Left lung (tissue), 10 donors: ENCODE measurements around the gene KLHL35. TPM values are rescaled to one million over a fixed set of nuclear protein-coding genes. Genes with fewer than 3 reads are reported as not detected.

ENCODE experiments used
- ATAC-seq: fragments of 200-7000 bp; cut with Tn5 transposase; one replicate; pipeline ENCODE4 v1.9.1; 2020; ENCODE audit warnings: moderate library complexity
- DNase-seq, 4 donors: peaks; one replicate each; pipeline ENCODE4 v3.0.0-alpha.2; 2013 to 2020
- H3K27ac ChIP-seq, 2 donors: fragments of 200-600 bp; sonication (generic) in 1 of 2; one replicate each; pipeline versions ENCODE4 v1.5.0 to v1.8.0; 2020 to 2021
- H3K27me3 ChIP-seq, 2 donors: fragments of 200-600 bp; sonication (generic) in 1 of 2; one replicate each; pipeline versions ENCODE4 v1.5.0 to v1.8.0; 2020 to 2021
- H3K36me3 ChIP-seq, 2 donors: fragments of 200-600 bp; sonication (generic) in 1 of 2; one replicate each; pipeline versions ENCODE4 v1.5.0 to v1.8.0; 2020 to 2021
- H3K4me1 ChIP-seq, 2 donors: fragments of 200-600 bp; one replicate each; pipeline ENCODE4 v1.8.0; 2021
- H3K4me3 ChIP-seq, 2 donors: fragments of 200-600 bp; sonication (generic) in 1 of 2; one replicate each; pipeline versions ENCODE4 v1.5.0 to v1.8.0; 2020 to 2021; ENCODE audit warnings: mild to moderate bottlenecking in 1 of 2
- H3K9me3 ChIP-seq, 2 donors: fragments of 200-600 bp; sonication (generic) in 1 of 2; one replicate each; pipeline versions ENCODE4 v1.5.0 to v1.8.0; 2020 to 2021
- intact Hi-C, 2 donors: fragments of 100-400 bp; cut with DNase I; formaldehyde crosslinking; loops; one replicate each; pipeline versions ENCODE4 v1.11.2 to v1.14.2; 2022
- polyA plus RNA-seq, 6 donors: library from polyadenylated mRNA; unstranded; fragments of 120-200 nt; gene quantifications; one replicate each; pipeline ENCODE4 v1.2.1, GENCODE V29; 2013; ENCODE audit not compliant: insufficient read length in 6 of 6
- total RNA-seq, 2 donors: library from RNA; stranded (reverse); fragmentation: NEBNext Ultra II Directional; extraction: Animal tissue kit (Norgen Biotek cat#: 25700); gene quantifications; one replicate each; pipeline ENCODE4 v1.2.1, GENCODE V29; 2021
- TF ChIP-seq, protein P1 (sequence below), 2 donors: fragments of 200-600 bp; sonication (generic) in 1 of 2; IDR thresholded peaks; one replicate each; pipeline versions ENCODE4 v1.5.0 to v1.8.0; 2021; ENCODE audit warnings: antibody characterized with exemption in 2 of 2
- donor health status: DM: no; HTN: yes; CAD: no.
- donor health status: DM: no; HTN: no; CAD: no.

The KLHL35 gene
- total and polyA plus RNA-seq, 8 donors, result 1.1 to 2.1 (median 1.3) TPM

- H3K4me3 ChIP-seq, result no peak overlapping the region
- ATAC-seq, result no peak
- intact Hi-C loops, result no loop called here
- H3K27ac ChIP-seq, result no peak overlapping the region
- no peaks in the 10 kb centered on the region for H3K4me1 ChIP-seq
- TF ChIP-seq, protein P1, sequence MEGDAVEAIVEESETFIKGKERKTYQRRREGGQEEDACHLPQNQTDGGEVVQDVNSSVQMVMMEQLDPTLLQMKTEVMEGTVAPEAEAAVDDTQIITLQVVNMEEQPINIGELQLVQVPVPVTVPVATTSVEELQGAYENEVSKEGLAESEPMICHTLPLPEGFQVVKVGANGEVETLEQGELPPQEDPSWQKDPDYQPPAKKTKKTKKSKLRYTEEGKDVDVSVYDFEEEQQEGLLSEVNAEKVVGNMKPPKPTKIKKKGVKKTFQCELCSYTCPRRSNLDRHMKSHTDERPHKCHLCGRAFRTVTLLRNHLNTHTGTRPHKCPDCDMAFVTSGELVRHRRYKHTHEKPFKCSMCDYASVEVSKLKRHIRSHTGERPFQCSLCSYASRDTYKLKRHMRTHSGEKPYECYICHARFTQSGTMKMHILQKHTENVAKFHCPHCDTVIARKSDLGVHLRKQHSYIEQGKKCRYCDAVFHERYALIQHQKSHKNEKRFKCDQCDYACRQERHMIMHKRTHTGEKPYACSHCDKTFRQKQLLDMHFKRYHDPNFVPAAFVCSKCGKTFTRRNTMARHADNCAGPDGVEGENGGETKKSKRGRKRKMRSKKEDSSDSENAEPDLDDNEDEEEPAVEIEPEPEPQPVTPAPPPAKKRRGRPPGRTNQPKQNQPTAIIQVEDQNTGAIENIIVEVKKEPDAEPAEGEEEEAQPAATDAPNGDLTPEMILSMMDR (IDR thresholded peaks at IDR 0.05), result no peak
- peaks cover 0 to 20% of the 10 kb centered on the region in 2 donors for H3K27me3 ChIP-seq
- H3K9me3 ChIP-seq, result peaks cover 0 to 1% of the 10 kb centered on the region in 2 donors
- no peak for DNase-seq
- peaks cover 0 to 14% of the 10 kb centered on the region in 2 donors for H3K36me3 ChIP-seq
Measured at GRCh38 chr11:75424396-75424795, 8.6 kb downstream of the KLHL35 start.

DNA sequence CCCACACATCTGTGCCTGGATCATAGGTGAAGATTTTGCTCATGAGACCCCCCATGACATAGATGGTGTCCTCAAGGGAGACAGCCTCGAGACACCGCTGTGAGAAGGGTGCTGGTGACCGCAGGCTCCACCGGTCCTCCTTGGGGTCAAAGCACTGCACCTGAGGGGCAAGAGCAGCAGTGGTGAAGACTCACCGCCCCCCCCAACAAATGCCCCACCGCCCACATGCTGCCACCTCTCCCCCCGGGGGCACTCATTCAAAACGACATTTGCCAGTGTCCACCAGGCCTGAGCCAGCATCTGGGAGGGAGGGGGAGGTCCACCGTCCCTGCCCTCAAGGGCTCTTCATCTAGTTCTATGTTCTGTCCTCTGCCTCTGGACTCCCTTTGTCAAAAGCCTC is 9.3 kb downstream of the KLHL35 start:
- TF ChIP-seq, protein P1 (IDR thresholded peaks at IDR 0.05), result no peak
- intact Hi-C loops, result no loop called here
- H3K27me3 ChIP-seq, result peaks cover 0 to 13% of the 10 kb centered on the region in 2 donors

GRCh38 chr11:75422248-75423231 is 10.5 kb downstream of the KLHL35 start:
- peak; percentile 86 for ATAC-seq
- Histone ChIP-seq H3K36me3 (peaks cover 0 to 14% of the 10 kb centered on the region in 2 donors), H3K27ac (peak overlapping the region in 1 of 2 donors; percentile 77), H3K4me1 (peaks cover 0 to 6% of the 10 kb centered on the region in 2 donors), H3K4me3 (no peak overlapping the region), H3K27me3 (peaks cover 0 to 1% of the 10 kb centered on the region in 2 donors), H3K9me3 (no peaks in the 10 kb centered on the region)
- TF ChIP-seq, protein P1 (IDR thresholded peaks at IDR 0.05), result no peak
- intact Hi-C loops, result no loop called here
- peak in 3 of 4 donors; percentile 62 to 79 (median 76) for DNase-seq

More for the DNA sequence above, 9.3 kb downstream of the KLHL35 start:
- ATAC-seq, result no peak
- Histone ChIP-seq H3K4me3 (no peak overlapping the region), H3K4me1 (peaks cover 0 to 3% of the 10 kb centered on the region in 2 donors), H3K9me3 (no peaks in the 10 kb centered on the region), H3K27ac (no peak overlapping the region), H3K36me3 (peaks cover 0 to 14% of the 10 kb centered on the region in 2 donors)
- DNase-seq, result no peak

GRCh38 chr11:75421902-75422247 is 11.1 kb downstream of the KLHL35 start:
- Histone ChIP-seq H3K36me3 (peaks cover 0 to 14% of the 10 kb centered on the region in 2 donors), H3K4me3 (no peak overlapping the region), H3K9me3 (no peaks in the 10 kb centered on the region), H3K27me3 (no peaks in the 10 kb centered on the region), H3K4me1 (peaks cover 0 to 6% of the 10 kb centered on the region in 2 donors), H3K27ac (peak overlapping the region; percentile 5 to 77)
- ATAC-seq (peak; percentile 71), DNase-seq (no peak)
- intact Hi-C loops, result no loop called here
- TF ChIP-seq, protein P1 (IDR thresholded peaks at IDR 0.05), result no peak

DNA sequence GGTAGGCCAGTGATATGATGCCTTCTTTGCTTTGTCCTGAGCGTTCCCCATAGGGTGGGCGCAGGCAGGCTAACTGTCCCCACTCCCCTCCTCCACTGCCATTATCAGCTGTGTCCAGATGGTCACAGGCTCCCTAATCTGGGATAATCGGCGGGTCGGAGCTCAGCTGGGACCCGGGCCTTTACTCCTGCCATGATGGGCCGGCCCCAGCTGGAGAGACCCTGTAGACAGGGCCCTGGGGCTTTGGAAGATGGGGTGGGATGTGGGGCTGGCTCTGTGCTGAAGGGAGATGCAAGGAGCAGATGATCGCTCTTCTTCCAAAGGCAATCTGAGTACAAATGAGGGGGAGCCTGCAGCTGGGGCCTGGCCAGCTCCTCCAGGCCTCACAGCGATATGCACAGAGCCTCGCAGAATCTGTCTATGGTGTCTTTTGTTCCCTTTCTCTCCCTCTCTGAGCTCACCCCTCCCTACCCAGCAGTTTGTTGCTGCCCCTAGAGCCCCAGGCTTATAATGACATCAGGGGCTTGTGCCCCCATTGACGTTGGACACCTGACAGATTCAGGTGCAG is 11.9 kb downstream of the KLHL35 start:
- no peak for DNase-seq
- Histone ChIP-seq H3K27ac (peak overlapping the region; percentile 5 to 77), H3K4me3 (no peak overlapping the region), H3K9me3 (no peaks in the 10 kb centered on the region), H3K4me1 (peaks cover 0 to 6% of the 10 kb centered on the region in 2 donors), H3K36me3 (peaks cover 0 to 14% of the 10 kb centered on the region in 2 donors), H3K27me3 (no peaks in the 10 kb centered on the region)
- intact Hi-C loops, result no loop called here
- no peak for ATAC-seq
- TF ChIP-seq, protein P1 (IDR thresholded peaks at IDR 0.05), result no peak
